HL-60 (cell line): ENCODE results near the gene C1orf226.

Experiments used
- GABPA ChIP-seq: IDR thresholded peaks from 2 replicates; pipeline ENCODE4 v1.6.1; 2012; ENCODE audit warnings: low read depth
- POLR2AphosphoS5 ChIP-seq: IDR thresholded peaks from 2 replicates; pipeline ENCODE4 v1.6.1; 2012; ENCODE audit warnings: low read depth
- REST ChIP-seq: IDR thresholded peaks from 2 replicates; pipeline ENCODE4 v1.6.1; 2012; ENCODE audit warnings: low read depth; ENCODE audit not compliant: insufficient replicate concordance
- SPI1 ChIP-seq: IDR thresholded peaks from 2 replicates; pipeline ENCODE4 v1.6.1; 2012; ENCODE audit warnings: low read depth, mild to moderate bottlenecking, borderline replicate concordance
- TF ChIP-seq, protein P1 (sequence below): IDR thresholded peaks from one replicate; pipeline ENCODE4 v1.5.1; 2011; ENCODE audit warnings: low read length, control low read depth, inconsistent platforms; ENCODE audit not compliant: insufficient read depth

- TF ChIP-seq, protein P1, sequence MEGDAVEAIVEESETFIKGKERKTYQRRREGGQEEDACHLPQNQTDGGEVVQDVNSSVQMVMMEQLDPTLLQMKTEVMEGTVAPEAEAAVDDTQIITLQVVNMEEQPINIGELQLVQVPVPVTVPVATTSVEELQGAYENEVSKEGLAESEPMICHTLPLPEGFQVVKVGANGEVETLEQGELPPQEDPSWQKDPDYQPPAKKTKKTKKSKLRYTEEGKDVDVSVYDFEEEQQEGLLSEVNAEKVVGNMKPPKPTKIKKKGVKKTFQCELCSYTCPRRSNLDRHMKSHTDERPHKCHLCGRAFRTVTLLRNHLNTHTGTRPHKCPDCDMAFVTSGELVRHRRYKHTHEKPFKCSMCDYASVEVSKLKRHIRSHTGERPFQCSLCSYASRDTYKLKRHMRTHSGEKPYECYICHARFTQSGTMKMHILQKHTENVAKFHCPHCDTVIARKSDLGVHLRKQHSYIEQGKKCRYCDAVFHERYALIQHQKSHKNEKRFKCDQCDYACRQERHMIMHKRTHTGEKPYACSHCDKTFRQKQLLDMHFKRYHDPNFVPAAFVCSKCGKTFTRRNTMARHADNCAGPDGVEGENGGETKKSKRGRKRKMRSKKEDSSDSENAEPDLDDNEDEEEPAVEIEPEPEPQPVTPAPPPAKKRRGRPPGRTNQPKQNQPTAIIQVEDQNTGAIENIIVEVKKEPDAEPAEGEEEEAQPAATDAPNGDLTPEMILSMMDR: no peak
- TF ChIP-seq POLR2AphosphoS5 (no peak), SPI1 (no peak), REST (no peak), GABPA (no peak)
Measured at GRCh38 chr1:162371611-162372010, 9.9 kb upstream of the C1orf226 start.
